Testis (tissue), 3 donors: Measurements from ENCODE around the gene GRID1. TPM values are rescaled to one million over a fixed set of nuclear protein-coding genes. Genes with fewer than 3 reads are reported as not detected.
"Not testable (repeated sequence)": the region's sequence is repeated elsewhere in the genome, so short reads cannot be mapped to it uniquely, and the experiment has no call there.

Experiments
- DNase-seq: peaks from one replicate; pipeline ENCODE4 v3.0.0-alpha.2; 2019
- H3K27ac ChIP-seq, 2 donors: fragments of 200-600 bp; sonication (generic); one replicate each; pipeline ENCODE4 v1.5.1; 2019
- H3K27me3 ChIP-seq: fragments of 200-600 bp; sonication (generic); one replicate; pipeline ENCODE4 v1.5.1; 2019
- H3K36me3 ChIP-seq: fragments of 200-600 bp; sonication (generic); one replicate; pipeline ENCODE4 v1.5.1; 2017; ENCODE audit warnings: low read depth; ENCODE audit errors: missing control alignments
- H3K4me1 ChIP-seq: fragments of 200-600 bp; sonication (generic); one replicate; pipeline ENCODE4 v1.5.1; 2019
- H3K4me3 ChIP-seq, 2 donors: fragments of 200-600 bp; sonication (generic); one replicate each; pipeline ENCODE4 v1.5.1; 2017 to 2019
- H3K9me3 ChIP-seq: fragments of 200-600 bp; sonication (generic); one replicate; pipeline ENCODE4 v1.5.1; 2017
- CTCF ChIP-seq, 3 experiments: fragments of 450-650 bp in 2 of 3; fragments of 200-600 bp in 1 of 3; sonication (generic) in 1 of 3; IDR thresholded peaks; one replicate each; pipeline ENCODE4 v1.5.1; 2016 to 2019; ENCODE audit warnings: antibody characterized with exemption in 3 of 3, mild to moderate bottlenecking in 2 of 3, moderate library complexity in 1 of 3
- POLR2A ChIP-seq: fragments of 450-650 bp; IDR thresholded peaks from one replicate; pipeline ENCODE4 v1.6.1; 2017; ENCODE audit warnings: antibody characterized with exemption, mild to moderate bottlenecking, moderate library complexity
- WGBS, 2 donors: methylation state at CpG; one replicate each; pipeline ENCODE4 v1.1.5; 2018; 5-methylcytosine and 5-hydroxymethylcytosine counted together
- intact Hi-C: fragments of 100-400 bp; cut with DNase I; formaldehyde crosslinking; loops from one replicate; pipeline ENCODE4 v1.15.1; 2023; ENCODE audit warnings: low total_unique reads
- polyA plus RNA-seq: library from polyadenylated mRNA; stranded (reverse); fragments of 350-450 nt; fragmentation: Illumina TruSeq; extraction: RNeasy Lipid Tissue Mini Kit (QIAGEN cat#74804); gene quantifications from one replicate; pipeline ENCODE4 v1.2.3, GENCODE V29; 2014; ENCODE audit warnings: low read depth, low replicate concordance; ENCODE audit not compliant: insufficient read depth
- total RNA-seq, 2 donors: library from RNA; depleted of rRNA; stranded (reverse); fragments of >200 nt; gene quantifications; one replicate each; pipeline ENCODE4 v1.2.3, GENCODE V29; 2016

The GRID1 gene
- total and polyA plus RNA-seq, 3 donors from 2014 or later: 7.4 to 16.7 (median 8.1) TPM

- DNase-seq: no peak
- Histone ChIP-seq H3K27me3 (no peaks in the 10 kb centered on the region), H3K4me1 (peaks cover 3% of the 10 kb centered on the region), H3K27ac (no peak overlapping the region), H3K4me3 (no peak overlapping the region), H3K9me3 (no peaks in the 10 kb centered on the region), H3K36me3 (no peaks in the 10 kb centered on the region)
- intact Hi-C loops: no loop called here
- TF ChIP-seq POLR2A: no peak
- WGBS, 2 donors: 75 to 77% methylated on average over 14 of the region's 14 CpGs
Observed at GRCh38 chr10:86390337-86391120, 23.9 kb upstream of the GRID1 start.

- intact Hi-C loops: no loop called here
- Histone ChIP-seq H3K27me3 (no peaks in the 10 kb centered on the region), H3K4me1 (peaks cover 3% of the 10 kb centered on the region), H3K36me3 (no peaks in the 10 kb centered on the region), H3K4me3 (peak overlapping the region; percentile 21 to 54), H3K27ac (no peak overlapping the region), H3K9me3 (no peaks in the 10 kb centered on the region)
- WGBS, 2 donors: 21 to 27% methylated on average over 10 to 23 of the region's 53 CpGs
- no peak for TF ChIP-seq POLR2A
- TF ChIP-seq CTCF (IDR thresholded peaks at IDR 0.05): no peak
- no peak for DNase-seq
Observed at GRCh38 chr10:86389441-86390193, 23.0 kb upstream of the GRID1 start.

- H3K36me3 ChIP-seq, DNase-seq, H3K27ac ChIP-seq, H3K9me3 ChIP-seq, H3K4me1 ChIP-seq, H3K27me3 ChIP-seq, intact Hi-C loops: not testable (repeated sequence)
- 27 to 38% methylated on average over 9 to 12 of the region's 12 CpGs for WGBS, 2 donors
- H3K4me3 ChIP-seq: peak overlapping the region in 1 of 2 donors; percentile 54
Observed at GRCh38 chr10:86389109-86389440, 22.5 kb upstream of the GRID1 start.

- TF ChIP-seq CTCF (IDR thresholded peaks at IDR 0.05) (no peak), POLR2A (no peak)
- no peaks in the 10 kb centered on the region for H3K27me3 ChIP-seq
- no peaks in the 10 kb centered on the region for H3K36me3 ChIP-seq
- no peak for DNase-seq
- H3K27ac ChIP-seq: no peak overlapping the region
- WGBS, 2 donors: 35 to 50% methylated on average over 13 of the region's 13 CpGs
- intact Hi-C loops: no loop called here
- no peak overlapping the region for H3K4me3 ChIP-seq
- H3K4me1 ChIP-seq: peaks cover 3% of the 10 kb centered on the region
- H3K9me3 ChIP-seq: no peaks in the 10 kb centered on the region
Observed at GRCh38 chr10:86388119-86388704, 21.6 kb upstream of the GRID1 start.

- Histone ChIP-seq H3K9me3 (no peaks in the 10 kb centered on the region), H3K27ac (no peak overlapping the region), H3K4me3 (no peak overlapping the region), H3K36me3 (no peaks in the 10 kb centered on the region), H3K27me3 (no peaks in the 10 kb centered on the region), H3K4me1 (peaks cover 3% of the 10 kb centered on the region)
- 68 to 75% methylated on average over 7 of the region's 7 CpGs for WGBS, 2 donors
- intact Hi-C loops: no loop called here
- DNase-seq: no peak
- no peak for TF ChIP-seq POLR2A
Observed at GRCh38 chr10:86387178-86387794, 20.7 kb upstream of the GRID1 start.

GRCh38 chr10:86385806-86386205 is 19.2 kb upstream of the GRID1 start:
- no peak overlapping the region for H3K27ac ChIP-seq
- no peak overlapping the region for H3K4me3 ChIP-seq
- peaks cover 3% of the 10 kb centered on the region for H3K4me1 ChIP-seq
- no peak for TF ChIP-seq POLR2A
- TF ChIP-seq CTCF (IDR thresholded peaks at IDR 0.05): no peak
- WGBS, 2 donors: 85 to 96% methylated on average over 3 of the region's 3 CpGs
- DNase-seq: no peak
- intact Hi-C loops: no loop called here
- no peaks in the 10 kb centered on the region for H3K36me3 ChIP-seq
- no peaks in the 10 kb centered on the region for H3K9me3 ChIP-seq
- H3K27me3 ChIP-seq: no peaks in the 10 kb centered on the region
